Measurements from ENCODE around the gene SLC38A7. TPM values are rescaled to one million over a fixed set of nuclear protein-coding genes. Genes with fewer than 3 reads are reported as not detected.

SLC38A7 gene
- total RNA-seq, 1 experiment from 2014 or later, result 9.8 TPM

GRCh38 chr16:58654560-58655214, 29.9 kb downstream of the SLC38A7 start:
- Histone ChIP-seq H3K27me3 (ENCODE audit: insufficient read depth, low read length) (peaks cover 4% of the 10 kb centered on the region; the same call in 1 of the 2 replicates), H3K9me3 (ENCODE audit: control insufficient read depth in 1 of 2, insufficient read depth in 1 of 2, low read depth in 1 of 2, low read length in 2 of 2) (no peaks in the 10 kb centered on the region), H4K20me1 (ENCODE audit: insufficient read depth) (no peaks in the 10 kb centered on the region), H3K9me2 (ENCODE audit: insufficient read depth) (no peaks in the 10 kb centered on the region), H2AFZ (ENCODE audit: low read depth, low read length, poor library complexity, severe bottlenecking) (no peak overlapping the region), H3K4me3 (replicated peaks in 1 of 2; ENCODE audit: low read depth in 1 of 2, low read length in 2 of 2) (no peak overlapping the region), H3K9ac (ENCODE audit: low read length) (no peak overlapping the region), H3K79me2 (ENCODE audit: insufficient read depth, low read length) (no peaks in the 10 kb centered on the region), H3K36me3 (ENCODE audit: control insufficient read depth in 1 of 2, insufficient read depth in 2 of 2, low read length in 2 of 2) (no peaks in the 10 kb centered on the region), H3K4me1 (ENCODE audit: control insufficient read depth in 1 of 2, insufficient read depth in 2 of 2, low read length in 2 of 2) (no peaks in the 10 kb centered on the region), H3K4me2 (ENCODE audit: low read length) (no peak overlapping the region), H3K27ac (ENCODE audit: low read depth, low read length) (no peak overlapping the region)
- DNase-seq (ENCODE audit: low read depth, low spot score) (no peak), ATAC-seq (no peak)
- ChIA-PET CTCF (no interaction called here), POLR2A (no interaction called here), RAD21 (ENCODE audit: low non-redundant PET in 1 of 2, low total read pairs in 2 of 2, uncharacterized antibody in 2 of 2, unreplicated experiment in 2 of 2) (interaction anchor here in 1 of 2 experiments (0.5 kb wide), 1 partner anchor 135 kb away, joined by 5 read pairs; no protein-coding TSS in a partner anchor)
- no TSS peak for BruUV-seq (replicated peaks)
- intact Hi-C loops (cut with micrococcal nuclease), result no loop called here
- TF ChIP-seq SIN3A (IDR thresholded peaks at IDR 0.05; ENCODE audit: low read depth) (no peak), ELF1 (IDR thresholded peaks at IDR 0.05; ENCODE audit: borderline replicate concordance, low read depth) (no peak), CTCF (IDR thresholded peaks at IDR 0.05 in 2 of 3, conservative IDR thresholded peaks at IDR 0.05 in 1 of 3; ENCODE audit: borderline replicate concordance in 1 of 3, insufficient read depth in 1 of 3, low read depth in 2 of 3, low read length in 2 of 3) (no peak), FOSL1 (IDR thresholded peaks at IDR 0.05; ENCODE audit: low read depth) (no peak), POLR2AphosphoS5 (IDR thresholded peaks at IDR 0.05; ENCODE audit: low read depth, low read length) (no peak), REST (IDR thresholded peaks at IDR 0.05; ENCODE audit: low read depth) (no peak), CBX3 (IDR thresholded peaks at IDR 0.05; ENCODE audit: low read depth) (no peak), ATF3 (IDR thresholded peaks at IDR 0.05) (no peak), EGR1 (IDR thresholded peaks at IDR 0.05; ENCODE audit: low read depth) (no peak), ZBTB33 (IDR thresholded peaks at IDR 0.05; ENCODE audit: extremely low read depth, insufficient replicate concordance, low read length) (no peak), TCF7L2 (IDR thresholded peaks at IDR 0.05; ENCODE audit: borderline replicate concordance, extremely low read depth, insufficient read depth, insufficient read length) (no peak), EZH2phosphoT487 (IDR thresholded peaks at IDR 0.05; ENCODE audit: borderline replicate concordance) (no peak), ZNF274 (IDR thresholded peaks at IDR 0.05; ENCODE audit: low read depth, low read length) (no peak), SP1 (IDR thresholded peaks at IDR 0.05; ENCODE audit: low read depth) (no peak), POLR2A (IDR thresholded peaks at IDR 0.05; ENCODE audit: borderline replicate concordance, extremely low read depth, insufficient read depth, insufficient read length) (no peak), EZH2 (IDR thresholded peaks at IDR 0.05) (no peak)
